ENCODE results near the gene MGLL.

DNA sequence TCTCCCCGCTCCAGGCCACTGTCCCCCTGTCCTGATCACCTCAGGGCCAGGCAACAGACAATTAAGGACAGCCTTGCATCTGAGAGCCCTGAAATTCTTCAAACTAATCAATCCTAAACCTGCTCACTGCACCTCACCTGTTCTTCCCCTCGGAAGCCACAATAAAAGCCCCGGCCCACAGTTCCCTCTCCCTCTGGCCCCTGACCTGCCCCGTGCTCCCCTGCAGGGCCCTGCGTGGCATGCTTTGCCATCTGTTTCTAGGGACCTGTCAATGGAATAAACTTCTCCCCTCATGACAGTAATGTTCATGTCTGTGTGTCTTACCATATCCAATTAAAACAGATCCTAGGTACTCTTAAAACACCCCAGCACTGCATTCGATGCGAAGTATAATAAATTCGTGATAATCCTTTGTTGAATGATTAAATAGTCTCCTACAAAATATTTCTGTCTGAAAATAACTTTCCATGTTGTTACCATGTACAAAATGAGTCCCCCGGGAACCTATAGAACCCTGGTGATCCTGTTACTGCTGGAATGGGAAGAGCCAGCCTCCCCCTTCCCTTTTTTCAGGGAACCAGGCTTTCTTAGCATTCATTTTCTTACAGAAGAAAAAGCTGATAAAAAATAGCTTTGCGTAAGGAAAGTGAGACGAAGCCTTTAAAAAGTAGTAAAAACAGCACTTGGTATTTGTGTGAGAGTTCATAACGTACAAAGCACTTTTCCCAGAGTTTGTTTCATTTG, 90.6 kb downstream of the MGLL start:
- TF ChIP-seq, protein P1, sequence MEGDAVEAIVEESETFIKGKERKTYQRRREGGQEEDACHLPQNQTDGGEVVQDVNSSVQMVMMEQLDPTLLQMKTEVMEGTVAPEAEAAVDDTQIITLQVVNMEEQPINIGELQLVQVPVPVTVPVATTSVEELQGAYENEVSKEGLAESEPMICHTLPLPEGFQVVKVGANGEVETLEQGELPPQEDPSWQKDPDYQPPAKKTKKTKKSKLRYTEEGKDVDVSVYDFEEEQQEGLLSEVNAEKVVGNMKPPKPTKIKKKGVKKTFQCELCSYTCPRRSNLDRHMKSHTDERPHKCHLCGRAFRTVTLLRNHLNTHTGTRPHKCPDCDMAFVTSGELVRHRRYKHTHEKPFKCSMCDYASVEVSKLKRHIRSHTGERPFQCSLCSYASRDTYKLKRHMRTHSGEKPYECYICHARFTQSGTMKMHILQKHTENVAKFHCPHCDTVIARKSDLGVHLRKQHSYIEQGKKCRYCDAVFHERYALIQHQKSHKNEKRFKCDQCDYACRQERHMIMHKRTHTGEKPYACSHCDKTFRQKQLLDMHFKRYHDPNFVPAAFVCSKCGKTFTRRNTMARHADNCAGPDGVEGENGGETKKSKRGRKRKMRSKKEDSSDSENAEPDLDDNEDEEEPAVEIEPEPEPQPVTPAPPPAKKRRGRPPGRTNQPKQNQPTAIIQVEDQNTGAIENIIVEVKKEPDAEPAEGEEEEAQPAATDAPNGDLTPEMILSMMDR (conservative IDR thresholded peaks at IDR 0.05; ENCODE audit: low read length), result no peak
- no peak for TF ChIP-seq EZH2phosphoT487 (IDR thresholded peaks at IDR 0.05; ENCODE audit: borderline replicate concordance, low read depth, low read length)

Data from OCI-LY7 (cell line).